ENCODE measurements around the gene FAM32A. TPM values are rescaled to one million over a fixed set of nuclear protein-coding genes. Genes with fewer than 3 reads are reported as not detected.

FAM32A gene
- total RNA-seq, 1 experiment from 2014 or later: 42.2 TPM

DNA sequence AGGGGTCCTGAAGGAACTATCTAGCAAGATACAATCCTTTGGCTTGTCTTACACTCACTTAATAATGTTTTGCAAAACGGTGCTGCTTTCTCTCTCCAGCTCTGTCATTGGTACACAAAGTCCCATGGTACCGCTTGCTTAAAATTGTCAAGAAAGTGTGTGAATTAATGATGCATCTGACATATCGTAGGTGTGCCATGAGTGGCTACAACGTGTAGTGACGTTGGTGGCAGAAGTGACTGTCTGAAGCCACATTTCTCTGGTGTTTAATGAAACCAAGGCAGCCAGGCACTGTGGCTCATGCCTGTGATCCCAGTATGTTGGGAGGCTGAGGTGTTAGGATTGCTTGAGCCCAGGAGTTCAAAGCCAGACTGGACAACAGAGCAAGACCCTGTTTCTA, 39.1 kb upstream of the FAM32A start:
- Mint-ChIP-seq H3K36me3 (ENCODE audit: insufficient read depth, unreplicated experiment) (peaks cover 38% of the 10 kb centered on the region), H3K9me3 (ENCODE audit: low read depth, unreplicated experiment) (no peaks in the 10 kb centered on the region), H3K4me3 (ENCODE audit: low read depth, unreplicated experiment) (no peak overlapping the region), H3K27me3 (ENCODE audit: unreplicated experiment) (no peaks in the 10 kb centered on the region), H3K4me1 (ENCODE audit: low read depth, unreplicated experiment) (peaks cover 13% of the 10 kb centered on the region), H3K27ac (ENCODE audit: unreplicated experiment) (no peak overlapping the region)
- intact Hi-C loops (cut with micrococcal nuclease; ENCODE audit: unreplicated experiment): no loop called here
- CTCF ChIA-PET: no interaction called here
- no peak for DNase-seq
- TF ChIP-seq, protein P1, sequence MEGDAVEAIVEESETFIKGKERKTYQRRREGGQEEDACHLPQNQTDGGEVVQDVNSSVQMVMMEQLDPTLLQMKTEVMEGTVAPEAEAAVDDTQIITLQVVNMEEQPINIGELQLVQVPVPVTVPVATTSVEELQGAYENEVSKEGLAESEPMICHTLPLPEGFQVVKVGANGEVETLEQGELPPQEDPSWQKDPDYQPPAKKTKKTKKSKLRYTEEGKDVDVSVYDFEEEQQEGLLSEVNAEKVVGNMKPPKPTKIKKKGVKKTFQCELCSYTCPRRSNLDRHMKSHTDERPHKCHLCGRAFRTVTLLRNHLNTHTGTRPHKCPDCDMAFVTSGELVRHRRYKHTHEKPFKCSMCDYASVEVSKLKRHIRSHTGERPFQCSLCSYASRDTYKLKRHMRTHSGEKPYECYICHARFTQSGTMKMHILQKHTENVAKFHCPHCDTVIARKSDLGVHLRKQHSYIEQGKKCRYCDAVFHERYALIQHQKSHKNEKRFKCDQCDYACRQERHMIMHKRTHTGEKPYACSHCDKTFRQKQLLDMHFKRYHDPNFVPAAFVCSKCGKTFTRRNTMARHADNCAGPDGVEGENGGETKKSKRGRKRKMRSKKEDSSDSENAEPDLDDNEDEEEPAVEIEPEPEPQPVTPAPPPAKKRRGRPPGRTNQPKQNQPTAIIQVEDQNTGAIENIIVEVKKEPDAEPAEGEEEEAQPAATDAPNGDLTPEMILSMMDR (IDR thresholded peaks at IDR 0.05; ENCODE audit: unreplicated experiment): no peak
- no TSS peak for BruUV-seq (replicated peaks)

DNA sequence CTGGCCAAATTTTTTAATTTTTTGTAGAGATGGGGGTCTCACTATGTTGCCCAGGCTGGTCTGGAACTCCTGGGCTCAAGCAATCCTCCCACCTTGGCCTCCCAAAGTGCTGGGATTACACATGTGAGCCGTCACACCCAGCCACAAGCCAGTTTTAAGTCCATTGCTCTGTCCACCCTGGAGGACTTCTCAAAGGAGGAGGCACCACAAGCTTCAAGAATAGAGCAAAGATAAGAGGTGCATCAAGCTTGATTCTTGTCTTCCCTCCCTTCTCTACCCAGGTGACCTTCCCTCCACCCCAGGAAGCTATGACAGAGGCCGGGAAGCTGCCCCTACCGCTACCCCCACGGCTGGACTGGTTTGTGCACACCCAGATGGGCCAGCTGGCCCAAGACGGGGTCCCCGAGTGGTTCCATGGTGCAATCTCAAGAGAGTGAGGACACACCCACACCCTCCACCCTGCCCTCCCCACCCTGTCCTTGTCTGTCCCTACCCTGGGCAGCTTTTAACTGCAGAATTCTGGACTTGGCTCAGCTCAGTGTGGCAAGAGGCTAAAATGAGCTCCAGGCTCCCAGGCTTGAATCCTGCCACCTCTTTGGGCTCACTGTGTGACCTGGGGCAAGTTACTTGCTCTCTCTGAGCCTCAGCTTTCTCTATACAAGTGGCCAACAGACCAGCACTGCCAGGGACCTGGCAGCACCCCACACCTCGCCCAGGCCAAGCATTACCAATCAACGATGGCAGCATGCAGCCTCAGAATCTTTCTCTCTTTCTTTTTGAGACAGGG, 36.6 kb upstream of the FAM32A start:
- CTCF ChIA-PET: no interaction called here
- intact Hi-C loops (cut with micrococcal nuclease; ENCODE audit: unreplicated experiment): no loop called here
- DNase-seq: no peak
- no TSS peak for BruUV-seq (replicated peaks)
- H3K9me3 Mint-ChIP-seq (ENCODE audit: low read depth, unreplicated experiment): no peaks in the 10 kb centered on the region
- H3K4me3 Mint-ChIP-seq (ENCODE audit: low read depth, unreplicated experiment): no peak overlapping the region
- TF ChIP-seq, protein P1 (IDR thresholded peaks at IDR 0.05; ENCODE audit: unreplicated experiment): no peak
- peaks cover 59% of the 10 kb centered on the region for H3K36me3 Mint-ChIP-seq (ENCODE audit: insufficient read depth, unreplicated experiment)
- H3K27ac Mint-ChIP-seq (ENCODE audit: unreplicated experiment): no peak overlapping the region
- H3K27me3 Mint-ChIP-seq (ENCODE audit: unreplicated experiment): no peaks in the 10 kb centered on the region
- peaks cover 5% of the 10 kb centered on the region for H3K4me1 Mint-ChIP-seq (ENCODE audit: low read depth, unreplicated experiment)

DNA sequence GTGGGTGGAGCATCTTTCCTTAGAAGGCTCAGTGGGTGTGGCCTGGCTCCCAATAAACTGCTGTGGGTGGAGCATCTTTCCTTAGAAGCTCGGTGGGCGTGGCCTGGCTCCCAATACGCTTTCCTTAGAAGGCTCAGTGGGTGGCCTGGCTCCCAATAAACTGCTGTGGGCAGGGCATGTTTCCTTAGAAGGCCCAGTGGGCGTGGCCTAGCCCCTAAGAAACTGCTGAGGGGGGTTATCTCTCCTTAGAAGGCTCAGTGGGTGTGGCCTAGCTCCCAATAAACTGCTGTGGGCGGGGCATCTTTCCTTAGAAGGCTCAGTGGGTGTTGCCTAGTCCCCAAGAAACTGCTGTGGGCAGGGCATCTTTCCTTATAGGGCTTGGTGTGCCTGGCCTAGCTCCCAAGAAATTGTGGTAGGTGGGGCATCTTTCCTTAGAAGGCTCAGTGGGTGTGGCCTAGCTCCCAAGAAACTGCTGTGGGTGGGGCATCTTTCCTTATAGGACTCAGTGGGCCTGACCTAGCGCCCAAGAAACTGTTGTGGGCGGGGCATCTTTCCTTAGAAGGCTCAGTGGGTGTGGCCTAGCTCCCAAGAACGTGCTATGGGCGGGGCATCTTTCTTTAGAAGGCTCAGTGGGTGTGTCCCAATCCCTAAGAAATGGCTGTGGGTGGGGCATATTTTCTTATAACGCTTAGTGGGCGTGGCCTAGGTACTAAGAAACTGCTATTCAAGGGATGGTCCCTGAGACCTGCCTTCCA, 31.5 kb upstream of the FAM32A start:
- TF ChIP-seq, protein P1 (IDR thresholded peaks at IDR 0.05; ENCODE audit: unreplicated experiment): no peak
- Mint-ChIP-seq H3K4me3 (ENCODE audit: low read depth, unreplicated experiment) (no peak overlapping the region), H3K36me3 (ENCODE audit: insufficient read depth, unreplicated experiment) (peaks cover 64% of the 10 kb centered on the region), H3K27ac (ENCODE audit: unreplicated experiment) (no peak overlapping the region), H3K4me1 (ENCODE audit: low read depth, unreplicated experiment) (no peaks in the 10 kb centered on the region), H3K9me3 (ENCODE audit: low read depth, unreplicated experiment) (no peaks in the 10 kb centered on the region), H3K27me3 (ENCODE audit: unreplicated experiment) (no peaks in the 10 kb centered on the region)
- no TSS peak for BruUV-seq (replicated peaks)
- CTCF ChIA-PET: no interaction called here
- no peak for DNase-seq
- intact Hi-C loops (cut with micrococcal nuclease; ENCODE audit: unreplicated experiment): no loop called here

DNA sequence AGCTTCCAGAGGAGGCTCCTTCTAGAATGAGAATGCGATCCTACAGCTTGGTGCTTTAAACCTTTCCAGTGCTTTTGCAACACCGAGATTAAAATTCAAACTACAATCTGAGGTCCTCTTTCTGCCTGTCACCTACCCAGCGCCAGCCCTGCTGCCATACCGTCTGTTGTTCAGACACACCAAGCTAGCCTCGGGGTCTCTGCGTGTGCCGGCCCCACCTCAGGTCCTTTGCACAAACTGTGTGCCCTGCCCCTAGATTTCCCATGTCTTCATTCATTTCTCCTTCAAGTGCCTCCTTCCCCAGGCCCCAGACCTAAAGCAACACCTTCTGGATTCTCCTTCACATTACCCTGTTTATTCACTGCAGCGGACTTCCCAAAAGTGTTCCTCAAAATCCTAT, 30.7 kb upstream of the FAM32A start:
- Mint-ChIP-seq H3K4me1 (ENCODE audit: low read depth, unreplicated experiment) (no peaks in the 10 kb centered on the region), H3K27me3 (ENCODE audit: unreplicated experiment) (no peaks in the 10 kb centered on the region), H3K36me3 (ENCODE audit: insufficient read depth, unreplicated experiment) (peaks cover 57% of the 10 kb centered on the region), H3K27ac (ENCODE audit: unreplicated experiment) (peak overlapping the region; percentile 42), H3K4me3 (ENCODE audit: low read depth, unreplicated experiment) (no peak overlapping the region), H3K9me3 (ENCODE audit: low read depth, unreplicated experiment) (no peaks in the 10 kb centered on the region)
- intact Hi-C loops (cut with micrococcal nuclease; ENCODE audit: unreplicated experiment): no loop called here
- no peak for DNase-seq
- TF ChIP-seq, protein P1 (IDR thresholded peaks at IDR 0.05; ENCODE audit: unreplicated experiment): no peak
- no TSS peak for BruUV-seq (replicated peaks)
- CTCF ChIA-PET: no interaction called here
